Body of pancreas (tissue), 4 donors: ENCODE measurements around the gene KRT71.

ENCODE experiments used
- POLR2A ChIP-seq, 3 donors: fragments of 450-650 bp; IDR thresholded peaks; one replicate each; pipeline ENCODE4 v1.6.1; 2016; ENCODE audit warnings: antibody characterized with exemption in 3 of 3, mild to moderate bottlenecking in 2 of 3
- TF ChIP-seq, protein P1 (sequence below), 7 experiments: fragments of 450-650 bp in 4 of 7; fragments of 200-600 bp in 3 of 7; sonication (generic) in 3 of 7; IDR thresholded peaks; one replicate each; pipeline ENCODE4 v1.5.1; 2016 to 2019; ENCODE audit warnings: antibody characterized with exemption in 7 of 7

GRCh38 chr12:52555577-52555976 lies 2.6 kb upstream of the KRT71 start:
- TF ChIP-seq, protein P1, sequence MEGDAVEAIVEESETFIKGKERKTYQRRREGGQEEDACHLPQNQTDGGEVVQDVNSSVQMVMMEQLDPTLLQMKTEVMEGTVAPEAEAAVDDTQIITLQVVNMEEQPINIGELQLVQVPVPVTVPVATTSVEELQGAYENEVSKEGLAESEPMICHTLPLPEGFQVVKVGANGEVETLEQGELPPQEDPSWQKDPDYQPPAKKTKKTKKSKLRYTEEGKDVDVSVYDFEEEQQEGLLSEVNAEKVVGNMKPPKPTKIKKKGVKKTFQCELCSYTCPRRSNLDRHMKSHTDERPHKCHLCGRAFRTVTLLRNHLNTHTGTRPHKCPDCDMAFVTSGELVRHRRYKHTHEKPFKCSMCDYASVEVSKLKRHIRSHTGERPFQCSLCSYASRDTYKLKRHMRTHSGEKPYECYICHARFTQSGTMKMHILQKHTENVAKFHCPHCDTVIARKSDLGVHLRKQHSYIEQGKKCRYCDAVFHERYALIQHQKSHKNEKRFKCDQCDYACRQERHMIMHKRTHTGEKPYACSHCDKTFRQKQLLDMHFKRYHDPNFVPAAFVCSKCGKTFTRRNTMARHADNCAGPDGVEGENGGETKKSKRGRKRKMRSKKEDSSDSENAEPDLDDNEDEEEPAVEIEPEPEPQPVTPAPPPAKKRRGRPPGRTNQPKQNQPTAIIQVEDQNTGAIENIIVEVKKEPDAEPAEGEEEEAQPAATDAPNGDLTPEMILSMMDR (IDR thresholded peaks at IDR 0.05) = no peak
- TF ChIP-seq POLR2A (IDR thresholded peaks at IDR 0.05) = no peak
